NCI-H1694 (cell line): Measurements from ENCODE around the gene MSANTD7.
"Not testable (repeated sequence)": the region's sequence is repeated elsewhere in the genome, so short reads cannot be mapped to it uniquely, and the experiment has no call there.

Experiments
- DNase-seq: peaks from one replicate; lab custom pipeline; 2025; lab: John Stamatoyannopoulos, UW

The MSANTD7 gene

GRCh38 chr10:14837003-14837756 is 926 bp upstream of the MSANTD7 start:
- no peak for DNase-seq

GRCh38 chr10:14838582-14839304 is 637 bp downstream of the MSANTD7 start:
- DNase-seq, result no peak

GRCh38 chr10:14839305-14839695 is 1.2 kb downstream of the MSANTD7 start:
- no peak for DNase-seq

GRCh38 chr10:14840178-14840577 is 2.1 kb downstream of the MSANTD7 start:
- DNase-seq, result no peak

DNA sequence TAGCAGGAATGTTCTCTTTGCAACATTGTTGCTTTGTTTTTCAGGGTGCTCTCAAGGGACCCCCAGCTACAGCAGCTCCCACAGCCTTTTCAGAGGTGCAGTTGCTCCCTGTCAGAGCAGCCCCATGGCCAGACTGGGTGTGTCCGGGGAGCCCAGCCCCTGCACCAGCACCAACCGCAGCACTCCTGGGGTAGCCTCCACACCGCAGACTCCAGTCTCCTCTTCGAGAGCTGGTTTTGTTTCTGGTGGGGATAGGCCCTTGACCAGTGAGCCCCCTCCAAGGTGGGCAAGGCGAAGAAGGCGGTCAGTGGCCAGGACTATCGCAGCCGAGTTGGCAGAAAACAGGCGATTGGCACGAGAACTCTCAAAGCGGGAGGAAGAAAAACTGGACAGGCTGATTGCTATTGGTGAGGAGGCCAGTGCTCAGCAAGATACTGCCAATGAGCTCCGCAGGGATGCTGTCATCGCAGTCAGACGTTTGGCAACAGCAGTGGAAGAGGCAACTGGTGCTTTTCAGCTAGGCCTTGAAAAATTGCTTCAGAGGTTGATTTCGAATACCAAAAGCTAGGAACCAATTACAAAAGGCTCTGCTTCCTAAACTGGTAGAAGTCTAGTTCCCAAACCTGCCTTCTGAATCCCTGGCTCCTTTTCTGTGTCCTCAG is 5.4 kb downstream of the MSANTD7 start:
- no peak for DNase-seq

DNA sequence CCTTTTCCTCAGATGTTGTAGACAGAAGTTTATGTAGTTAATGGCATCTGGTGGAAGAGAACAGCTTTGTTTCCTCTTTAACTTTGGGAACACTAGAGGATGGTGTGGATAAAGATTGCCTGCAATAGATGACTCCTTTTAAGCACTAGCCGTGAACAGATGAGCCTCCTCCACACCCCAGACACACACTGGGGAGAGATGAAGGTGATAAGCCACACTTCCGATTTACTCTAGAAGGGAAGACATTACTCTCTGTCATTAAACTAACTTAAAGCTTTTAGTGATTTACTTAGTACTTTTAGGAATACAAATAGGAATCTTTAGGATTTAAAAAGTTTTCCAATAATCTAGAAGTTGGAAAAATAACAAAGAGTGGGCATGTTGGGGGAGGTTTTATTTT is 6.8 kb downstream of the MSANTD7 start:
- DNase-seq, result no peak

GRCh38 chr10:14852236-14852635 is 14.1 kb downstream of the MSANTD7 start:
- DNase-seq, result no peak

- no peak for DNase-seq
Observed at GRCh38 chr10:14855453-14855852, 17.3 kb downstream of the MSANTD7 start.

- no peak for DNase-seq
Observed at GRCh38 chr10:14858338-14858960, 20.3 kb downstream of the MSANTD7 start.

DNA sequence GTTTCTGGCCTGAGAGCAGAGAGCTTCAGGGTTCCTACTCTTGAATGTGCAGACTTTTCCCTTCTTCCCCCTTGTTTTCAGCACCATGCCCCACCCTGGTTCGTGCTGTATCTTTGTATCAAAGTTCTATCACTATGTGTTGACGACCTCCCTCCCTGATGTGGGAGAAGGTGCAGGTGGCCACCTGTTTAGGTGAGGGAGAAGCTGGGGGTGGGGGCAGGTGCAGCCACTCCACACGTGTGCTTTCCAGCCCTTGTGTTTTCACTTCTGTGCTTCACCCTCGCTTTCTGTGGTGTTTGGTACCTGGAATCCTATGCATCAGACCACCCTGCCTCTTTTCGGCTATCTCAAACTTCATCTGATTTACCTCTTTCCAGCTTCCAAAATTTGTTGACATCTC is 20.9 kb downstream of the MSANTD7 start:
- DNase-seq, result no peak

- DNase-seq, result no peak
Observed at GRCh38 chr10:14859775-14860174, 21.7 kb downstream of the MSANTD7 start.

- DNase-seq, result no peak
Observed at GRCh38 chr10:14860791-14861190, 22.7 kb downstream of the MSANTD7 start.

DNA sequence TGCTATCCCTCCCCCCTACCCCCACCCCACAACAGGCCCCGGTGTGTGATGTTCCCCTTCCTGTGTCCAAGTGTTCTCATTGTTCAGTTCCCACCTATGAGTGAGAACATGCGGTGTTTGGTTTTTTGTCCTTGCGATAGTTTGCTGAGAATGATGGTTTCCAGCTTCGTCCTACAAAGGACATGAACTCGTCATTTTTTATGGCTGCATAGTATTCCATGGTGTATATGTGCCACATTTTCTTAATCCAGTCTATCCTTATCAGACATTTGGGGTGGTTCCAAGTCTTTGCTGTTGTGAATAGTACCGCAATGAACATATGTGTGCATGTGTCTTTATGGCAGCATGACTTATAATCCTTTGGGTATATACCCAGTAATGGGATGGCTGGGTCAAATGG is 26.4 kb downstream of the MSANTD7 start:
- DNase-seq, result not testable (repeated sequence)

- DNase-seq, result not testable (repeated sequence)
Observed at GRCh38 chr10:14864871-14865270, 26.8 kb downstream of the MSANTD7 start.

- no peak for DNase-seq
Observed at GRCh38 chr10:14873090-14873760, 35.1 kb downstream of the MSANTD7 start.

DNA sequence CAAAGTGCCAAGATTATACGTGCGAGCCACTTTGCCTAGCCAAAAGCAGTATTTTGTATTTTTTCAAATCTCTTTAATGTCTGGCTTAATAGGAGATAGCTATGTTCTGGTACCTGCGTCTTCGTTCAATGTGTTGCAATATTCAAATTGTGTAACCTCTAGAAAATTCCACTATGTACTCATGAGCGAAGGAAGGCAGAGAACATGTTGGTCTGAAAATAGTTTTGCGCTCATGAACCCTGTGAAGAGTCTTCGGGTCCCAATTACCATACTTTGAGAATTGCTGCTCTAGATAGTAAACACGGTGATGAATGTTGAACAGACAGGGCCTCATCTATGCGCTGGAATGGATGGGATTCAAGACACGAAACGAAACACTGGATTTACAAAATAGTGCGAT is 37.8 kb downstream of the MSANTD7 start:
- DNase-seq, result no peak

GRCh38 chr10:14876764-14877163 is 38.7 kb downstream of the MSANTD7 start:
- DNase-seq, result no peak

DNA sequence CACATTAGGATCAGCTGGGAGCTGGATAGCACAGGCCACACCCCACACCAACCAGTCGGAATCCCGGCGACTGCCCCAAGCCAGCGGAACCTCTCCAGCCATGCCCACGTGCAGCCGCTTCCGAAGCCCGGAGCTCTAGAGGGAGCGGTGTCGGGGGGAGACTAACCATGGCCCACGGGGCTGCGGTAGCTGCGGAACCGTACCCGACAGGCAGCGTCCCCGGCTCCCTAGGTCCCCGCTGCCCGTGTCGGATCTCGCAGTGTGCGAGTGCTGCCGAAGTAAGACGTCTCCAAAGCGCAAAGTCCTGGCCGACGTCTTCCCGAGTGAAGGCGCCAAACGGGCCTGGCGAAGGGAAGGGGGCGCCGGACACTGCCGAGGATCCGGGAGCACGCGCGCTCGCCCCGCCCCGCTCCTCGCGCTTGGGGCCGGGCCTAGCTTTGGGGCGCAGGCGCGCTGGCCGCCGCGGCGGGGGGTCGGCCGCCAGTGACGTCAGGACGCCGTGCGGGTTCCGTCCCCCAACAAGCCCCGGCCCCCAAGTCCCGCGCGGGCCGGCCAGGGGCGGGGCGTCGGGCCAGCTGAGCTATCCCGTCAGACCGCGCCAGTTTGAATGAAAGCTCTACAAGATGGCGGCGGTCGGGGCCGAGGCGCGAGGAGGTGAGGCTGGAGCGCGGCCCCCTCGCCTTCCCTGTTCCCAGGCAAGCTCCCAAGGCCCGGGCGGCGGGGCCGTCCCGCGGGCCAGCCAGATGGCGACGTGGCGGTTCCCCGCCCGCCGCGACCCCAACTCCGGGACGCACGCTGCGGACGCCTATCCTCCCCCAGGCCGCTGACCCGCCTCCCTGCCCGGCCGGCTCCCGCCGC is 40.4 kb downstream of the MSANTD7 start, which contains the start of gene SUV39H2:
SUV39H2 (plus strand) TSS at position 601 of the 858 bp plus-strand sequence; CDS start at position 624, 23 bp downstream.
- peak; percentile 76 for DNase-seq

DNA sequence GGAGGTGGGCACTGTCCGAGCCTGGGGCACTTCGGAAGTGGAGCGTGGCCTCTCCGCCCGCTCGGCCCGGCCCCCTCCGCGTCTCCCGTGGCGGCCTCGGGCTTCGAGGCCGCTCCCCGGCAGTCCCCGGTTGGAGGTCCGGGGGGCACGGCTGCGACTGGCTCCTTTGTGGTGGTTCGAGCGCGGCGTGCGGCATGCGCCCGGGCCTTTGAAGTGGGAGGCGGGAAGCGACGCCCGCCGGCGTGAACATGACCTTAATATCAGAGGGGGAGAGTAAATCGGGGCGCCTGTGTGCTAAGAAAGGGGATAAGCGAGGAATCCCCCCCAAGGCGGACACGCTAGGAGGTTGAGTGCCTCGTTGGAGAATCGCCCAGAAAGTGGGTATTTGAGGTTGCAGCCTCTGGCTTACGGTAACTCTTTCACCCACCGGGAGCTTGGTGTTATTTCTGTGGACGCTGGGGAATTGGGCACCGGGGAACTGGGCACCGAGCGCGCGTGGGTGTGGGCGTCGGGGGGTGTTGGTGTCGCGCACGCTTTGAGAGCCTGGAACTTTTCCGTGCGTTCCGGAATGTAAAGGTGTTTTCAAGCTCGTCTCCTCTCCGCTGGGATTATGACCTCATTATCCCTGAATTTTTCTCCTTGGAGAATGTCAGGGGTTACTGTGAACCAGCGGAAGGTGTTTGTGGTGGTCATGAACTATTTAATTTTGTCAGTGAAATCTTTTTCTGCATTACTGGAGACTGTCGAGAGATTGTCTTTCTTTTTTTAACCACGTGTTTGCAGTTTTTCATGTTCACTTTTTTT is 41.2 kb downstream of the MSANTD7 start:
- no peak for DNase-seq

- DNase-seq, result no peak
Observed at GRCh38 chr10:14879928-14880193, 41.8 kb downstream of the MSANTD7 start.
